HepG2 (cell line): ENCODE results near the gene HOXB5.

Source experiments
- TCF7 ChIP-seq: sonication (generic); IDR thresholded peaks from 2 replicates; pipeline ENCODE4 v1.6.1; 2016; ENCODE audit warnings: antibody characterized with exemption, low read depth
- TF ChIP-seq, protein P1 (sequence below): sonication (generic); formaldehyde crosslinking; IDR thresholded peaks from 2 replicates; pipeline ENCODE4 v1.5.0; 2020; ENCODE audit warnings: mild to moderate bottlenecking, missing genetic modification reagents, moderate library complexity

DNA sequence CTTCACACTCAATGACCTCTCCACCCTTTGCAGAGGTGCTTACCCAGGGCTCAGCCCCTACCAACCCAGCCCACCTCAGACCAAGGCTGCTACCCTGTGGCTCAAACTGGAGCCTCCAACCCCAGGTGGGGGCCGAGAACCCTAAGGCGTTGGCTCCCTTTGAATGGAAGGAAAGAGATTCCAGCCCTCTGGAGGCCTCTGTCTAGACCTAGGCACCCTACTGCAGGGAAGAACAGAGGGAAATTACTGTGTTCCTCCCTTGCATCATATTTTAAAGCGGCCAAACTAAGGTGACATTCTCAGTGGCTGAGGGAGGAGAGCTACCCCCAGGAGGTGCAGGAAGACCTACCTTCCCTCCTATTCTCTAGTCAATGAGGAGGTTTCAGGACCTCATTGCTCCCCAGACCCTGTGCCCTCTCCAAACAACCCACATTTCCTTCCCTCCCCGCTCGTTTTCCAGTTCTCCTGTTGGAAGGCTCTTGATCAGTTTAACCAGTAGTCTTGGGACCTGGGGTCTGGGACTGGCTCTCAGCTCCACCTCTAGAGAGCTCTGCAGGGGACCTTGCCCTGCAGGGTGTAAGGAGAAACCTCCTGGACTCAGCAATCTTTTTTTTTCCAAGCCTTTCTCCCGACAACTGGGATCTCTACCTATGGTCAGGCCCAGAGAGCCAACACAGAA is 27.0 kb upstream of the HOXB5 start:
- TF ChIP-seq TCF7: no peak
- TF ChIP-seq, protein P1, sequence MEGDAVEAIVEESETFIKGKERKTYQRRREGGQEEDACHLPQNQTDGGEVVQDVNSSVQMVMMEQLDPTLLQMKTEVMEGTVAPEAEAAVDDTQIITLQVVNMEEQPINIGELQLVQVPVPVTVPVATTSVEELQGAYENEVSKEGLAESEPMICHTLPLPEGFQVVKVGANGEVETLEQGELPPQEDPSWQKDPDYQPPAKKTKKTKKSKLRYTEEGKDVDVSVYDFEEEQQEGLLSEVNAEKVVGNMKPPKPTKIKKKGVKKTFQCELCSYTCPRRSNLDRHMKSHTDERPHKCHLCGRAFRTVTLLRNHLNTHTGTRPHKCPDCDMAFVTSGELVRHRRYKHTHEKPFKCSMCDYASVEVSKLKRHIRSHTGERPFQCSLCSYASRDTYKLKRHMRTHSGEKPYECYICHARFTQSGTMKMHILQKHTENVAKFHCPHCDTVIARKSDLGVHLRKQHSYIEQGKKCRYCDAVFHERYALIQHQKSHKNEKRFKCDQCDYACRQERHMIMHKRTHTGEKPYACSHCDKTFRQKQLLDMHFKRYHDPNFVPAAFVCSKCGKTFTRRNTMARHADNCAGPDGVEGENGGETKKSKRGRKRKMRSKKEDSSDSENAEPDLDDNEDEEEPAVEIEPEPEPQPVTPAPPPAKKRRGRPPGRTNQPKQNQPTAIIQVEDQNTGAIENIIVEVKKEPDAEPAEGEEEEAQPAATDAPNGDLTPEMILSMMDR (CRISPR knock-in tag): no peak
